Calu3 (cell line): ENCODE data around the gene JADE2. TPM values are rescaled to one million over a fixed set of nuclear protein-coding genes. Genes with fewer than 3 reads are reported as not detected.
A peak's percentile ranks its signal among the peaks of the same experiment; 100 is the strongest.

ENCODE experiments used
- BruUV-seq: library from RNA; stranded (reverse); fragments of 400-500 nt; replicated peaks from 2 replicates; lab custom pipeline; 2021; lab: Mats Ljungman, UMichigan
- CTCF ChIA-PET: fragments of 300-600 bp; sonication (Branson Sonifier 250); formaldehyde crosslinking; loops from one replicate; lab custom pipeline; 2022; ENCODE audit warnings: antibody characterized with exemption; lab: Charles Lee
- DNase-seq: peaks from one replicate; pipeline ENCODE4 v3.0.0; 2022
- H3K27ac Mint-ChIP-seq: one replicate; pipeline ENCODE4 v1.8.0; 2022; ENCODE audit warnings: mixed read lengths; ENCODE audit not compliant: unreplicated experiment
- H3K27me3 Mint-ChIP-seq: one replicate; pipeline ENCODE4 v1.8.0; 2022; ENCODE audit warnings: mixed read lengths; ENCODE audit not compliant: unreplicated experiment
- H3K36me3 Mint-ChIP-seq: one replicate; pipeline ENCODE4 v1.8.0; 2022; ENCODE audit warnings: mild to moderate bottlenecking, moderate library complexity, mixed read lengths; ENCODE audit not compliant: insufficient read depth, unreplicated experiment
- H3K4me1 Mint-ChIP-seq: one replicate; pipeline ENCODE4 v1.8.0; 2022; ENCODE audit warnings: mild to moderate bottlenecking, low read depth, mixed read lengths; ENCODE audit not compliant: unreplicated experiment
- H3K4me3 Mint-ChIP-seq: one replicate; pipeline ENCODE4 v1.8.0; 2022; ENCODE audit warnings: mild to moderate bottlenecking, low read depth, moderate library complexity, mixed read lengths; ENCODE audit not compliant: unreplicated experiment
- H3K9me3 Mint-ChIP-seq: one replicate; pipeline ENCODE4 v1.8.0; 2022; ENCODE audit warnings: low read depth, mixed read lengths; ENCODE audit not compliant: unreplicated experiment
- intact Hi-C: fragments of 100-400 bp; cut with micrococcal nuclease; formaldehyde crosslinking; loops from one replicate; pipeline ENCODE4 v1.10.0; 2022; ENCODE audit not compliant: unreplicated experiment
- total RNA-seq: library from RNA; stranded (reverse); gene quantifications from 2 replicates; pipeline ENCODE4 v1.2.3, GENCODE V29; 2022
- TF ChIP-seq, protein P1 (sequence below): fragments of 200-600 bp; IDR thresholded peaks from one replicate; pipeline ENCODE4 v1.8.0; 2022; ENCODE audit warnings: antibody characterized with exemption; ENCODE audit not compliant: unreplicated experiment

Gene JADE2
- total RNA-seq, 1 experiment from 2014 or later = 93.4 TPM

DNA sequence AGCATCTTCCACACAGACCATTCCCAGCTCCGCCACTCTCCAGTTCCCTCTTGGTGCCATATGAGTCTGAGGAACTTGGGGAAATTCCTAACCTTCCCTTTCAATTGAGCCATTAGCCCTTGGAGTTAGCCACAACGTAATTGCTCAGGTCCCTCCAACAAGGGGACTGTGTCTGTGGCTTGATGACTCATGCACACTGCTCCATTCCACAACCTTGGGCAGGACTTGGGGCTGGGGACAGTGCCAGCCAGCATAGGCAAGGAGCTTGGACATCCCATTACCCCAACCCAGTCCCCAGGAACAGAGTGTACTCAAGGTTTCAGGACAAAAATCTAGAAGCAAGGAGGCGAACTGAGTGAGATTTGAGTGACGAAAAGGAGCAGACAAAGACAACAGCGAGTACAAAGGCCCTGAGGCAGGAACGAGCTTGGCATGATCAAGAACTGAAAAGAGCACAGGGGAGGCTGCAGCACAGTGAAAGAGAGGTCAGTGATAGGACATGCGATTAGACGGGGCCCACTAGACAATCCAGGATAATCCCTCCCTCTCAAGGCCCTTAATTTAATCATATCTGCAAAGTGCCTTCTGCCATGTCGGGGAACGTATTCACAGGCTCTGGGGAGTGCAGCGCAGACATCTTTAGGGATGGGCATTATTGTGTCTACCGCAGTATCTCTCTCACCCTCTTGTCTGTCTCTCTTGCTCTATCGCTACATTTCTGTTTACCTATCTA, 16.0 kb upstream of the JADE2 start:
- TF ChIP-seq, protein P1, sequence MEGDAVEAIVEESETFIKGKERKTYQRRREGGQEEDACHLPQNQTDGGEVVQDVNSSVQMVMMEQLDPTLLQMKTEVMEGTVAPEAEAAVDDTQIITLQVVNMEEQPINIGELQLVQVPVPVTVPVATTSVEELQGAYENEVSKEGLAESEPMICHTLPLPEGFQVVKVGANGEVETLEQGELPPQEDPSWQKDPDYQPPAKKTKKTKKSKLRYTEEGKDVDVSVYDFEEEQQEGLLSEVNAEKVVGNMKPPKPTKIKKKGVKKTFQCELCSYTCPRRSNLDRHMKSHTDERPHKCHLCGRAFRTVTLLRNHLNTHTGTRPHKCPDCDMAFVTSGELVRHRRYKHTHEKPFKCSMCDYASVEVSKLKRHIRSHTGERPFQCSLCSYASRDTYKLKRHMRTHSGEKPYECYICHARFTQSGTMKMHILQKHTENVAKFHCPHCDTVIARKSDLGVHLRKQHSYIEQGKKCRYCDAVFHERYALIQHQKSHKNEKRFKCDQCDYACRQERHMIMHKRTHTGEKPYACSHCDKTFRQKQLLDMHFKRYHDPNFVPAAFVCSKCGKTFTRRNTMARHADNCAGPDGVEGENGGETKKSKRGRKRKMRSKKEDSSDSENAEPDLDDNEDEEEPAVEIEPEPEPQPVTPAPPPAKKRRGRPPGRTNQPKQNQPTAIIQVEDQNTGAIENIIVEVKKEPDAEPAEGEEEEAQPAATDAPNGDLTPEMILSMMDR = no peak
- H3K27me3 Mint-ChIP-seq = no peaks in the 10 kb centered on the region
- BruUV-seq = TSS peak; percentile 30
- no peaks in the 10 kb centered on the region for H3K9me3 Mint-ChIP-seq
- intact Hi-C loops = loop anchor here (2.0 to 5.0 kb wide), 5 partner anchors 15 to 207 kb away; partner anchors contain the start of genes JADE2 and UBE2B
- peak; percentile 87 for DNase-seq
- peak overlapping the region; percentile 64 for H3K4me3 Mint-ChIP-seq
- peak overlapping the region; percentile 87 for H3K27ac Mint-ChIP-seq
- CTCF ChIA-PET = interaction anchor here (0.6 to 3.2 kb wide), 8 partner anchors 11 to 197 kb away, joined by 3 to 23 read pairs (median 6); partner anchors contain the start of gene CDKN2AIPNL
- H3K36me3 Mint-ChIP-seq = peaks cover 73% of the 10 kb centered on the region
- peaks cover 64% of the 10 kb centered on the region for H3K4me1 Mint-ChIP-seq

DNA sequence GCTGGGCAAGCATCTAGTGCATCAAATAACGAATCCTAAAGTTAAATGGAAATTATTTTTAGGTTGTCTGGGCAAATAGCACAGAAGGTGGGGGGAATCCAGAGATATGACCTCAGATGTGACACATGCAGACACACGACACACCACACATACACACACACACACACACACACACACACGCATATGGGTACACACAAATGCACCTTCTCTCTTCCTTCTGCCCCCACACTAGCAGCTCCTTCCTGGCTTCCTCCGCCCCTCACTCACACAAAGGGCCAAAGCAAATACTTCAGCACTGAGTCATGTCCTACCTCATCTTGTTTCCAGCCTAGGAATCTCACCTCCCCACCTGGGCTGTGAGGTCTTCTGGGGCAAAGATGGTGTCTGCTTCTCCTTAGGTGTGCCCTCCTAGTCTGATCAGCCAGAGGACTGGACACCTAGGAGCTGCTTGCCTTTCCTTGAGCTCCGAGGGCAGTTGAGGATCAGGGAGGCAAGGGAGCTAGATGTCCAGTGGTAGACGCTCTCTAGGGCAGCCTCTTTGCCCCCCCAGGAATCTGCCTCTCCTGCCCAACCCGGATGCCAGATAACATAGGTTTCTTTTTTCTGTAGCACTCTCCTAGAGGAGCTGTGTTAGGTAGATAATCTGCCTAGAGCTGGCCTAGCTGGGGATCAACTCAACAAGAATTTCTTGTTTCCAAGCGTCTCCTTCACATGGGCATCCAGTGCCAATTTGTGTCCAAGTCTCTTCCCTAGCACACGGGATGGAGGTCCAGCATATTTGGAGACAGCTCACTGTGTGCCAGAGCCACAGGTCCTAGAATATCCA, 14.3 kb upstream of the JADE2 start:
- Mint-ChIP-seq H3K27ac (peak overlapping the region; percentile 87), H3K4me1 (peaks cover 64% of the 10 kb centered on the region), H3K9me3 (no peaks in the 10 kb centered on the region), H3K4me3 (peak overlapping the region; percentile 64), H3K36me3 (peaks cover 68% of the 10 kb centered on the region), H3K27me3 (no peaks in the 10 kb centered on the region)
- DNase-seq = peak; percentile 91
- intact Hi-C loops = loop anchor here (2.0 to 5.0 kb wide), 4 partner anchors 14 to 209 kb away; partner anchors contain the start of genes JADE2 and UBE2B
- TF ChIP-seq, protein P1 = no peak
- no TSS peak for BruUV-seq
- CTCF ChIA-PET = interaction anchor here (0.6 to 3.2 kb wide), 10 partner anchors 8 to 103 kb away, joined by 3 to 23 read pairs (median 6); partner anchors contain the start of gene CDKN2AIPNL

DNA sequence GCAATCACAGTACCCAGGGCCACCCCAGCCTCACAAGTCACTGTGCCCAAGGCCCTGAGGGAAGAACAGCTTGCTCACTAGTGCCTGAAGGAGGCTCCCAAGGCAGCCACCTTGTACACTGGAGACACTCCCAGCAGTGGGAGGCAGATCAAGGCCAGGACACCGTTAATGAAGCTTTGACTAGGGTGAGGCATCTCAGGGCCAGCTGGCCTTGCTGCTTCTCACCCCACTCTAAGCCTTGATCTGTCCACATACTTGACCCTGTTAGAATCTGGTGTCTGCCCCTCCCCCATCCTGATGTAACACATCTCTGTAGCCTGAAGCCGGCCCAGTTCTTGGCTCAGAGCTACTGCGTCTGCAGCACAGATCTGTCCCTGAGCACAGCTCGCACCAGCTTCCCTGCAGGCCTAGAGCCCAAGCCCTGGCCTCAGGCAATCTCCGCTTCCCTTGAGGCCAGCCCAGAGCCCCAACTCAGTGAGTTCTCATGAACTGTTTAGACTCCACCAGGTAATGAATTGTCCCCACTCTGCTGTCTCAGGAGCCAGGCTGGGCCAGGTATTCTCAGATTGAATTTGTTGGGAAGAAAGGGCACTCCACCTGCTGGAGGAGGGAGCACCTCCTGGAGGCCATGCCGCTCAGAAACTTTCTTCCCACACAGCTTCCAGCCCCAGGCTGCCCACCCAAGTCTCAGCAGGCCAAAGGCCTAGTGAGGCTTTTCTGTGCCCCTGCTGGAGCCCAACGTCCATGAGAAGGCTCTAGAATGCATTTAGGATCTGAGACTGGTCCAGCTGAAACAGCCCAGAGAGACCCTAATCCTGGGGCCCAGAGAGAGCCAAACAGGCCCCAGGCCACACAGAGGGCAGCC, 13.4 kb upstream of the JADE2 start:
- CTCF ChIA-PET = interaction anchor here (0.6 to 3.2 kb wide), 10 partner anchors 9 to 104 kb away, joined by 3 to 23 read pairs (median 6); partner anchors contain the start of gene CDKN2AIPNL
- peak; percentile 64 for DNase-seq
- TF ChIP-seq, protein P1 = peak; percentile 51
- Mint-ChIP-seq H3K27ac (peak overlapping the region; percentile 87), H3K27me3 (no peaks in the 10 kb centered on the region), H3K36me3 (peaks cover 60% of the 10 kb centered on the region), H3K4me3 (peak overlapping the region; percentile 64), H3K9me3 (no peaks in the 10 kb centered on the region), H3K4me1 (peaks cover 60% of the 10 kb centered on the region)
- intact Hi-C loops = loop anchor here (2.0 to 5.0 kb wide), 4 partner anchors 13 to 210 kb away; partner anchors contain the start of genes JADE2 and UBE2B
- BruUV-seq = no TSS peak
